Peyer's patch (tissue), 4 donors: ENCODE measurements around the gene SF3A2. TPM values are rescaled to one million over a fixed set of nuclear protein-coding genes. Genes with fewer than 3 reads are reported as not detected.
A peak's percentile ranks its signal among the peaks of the same experiment; 100 is the strongest.

Experiments used
- DNase-seq, 3 donors: peaks; one replicate each; pipeline ENCODE4 v3.0.0-alpha.2; 2017 to 2019
- H3K27ac ChIP-seq, 4 donors: fragments of 200-600 bp; sonication (generic); one replicate each; pipeline ENCODE4 v1.5.1; 2016 to 2019
- H3K27me3 ChIP-seq, 2 donors: fragments of 200-600 bp; sonication (generic); one replicate each; pipeline ENCODE4 v1.5.1; 2019
- H3K36me3 ChIP-seq, 3 donors: fragments of 200-600 bp; sonication (generic); one replicate each; pipeline ENCODE4 v1.5.1; 2016 to 2019
- H3K4me1 ChIP-seq, 4 donors: fragments of 200-600 bp; sonication (generic); one replicate each; pipeline ENCODE4 v1.5.1; 2016 to 2019
- H3K4me3 ChIP-seq, 4 donors: fragments of 200-600 bp; sonication (generic); 1 replicate in 3 of 4; 2 replicates in 1 of 4; pipeline ENCODE4 v1.5.1; 2016 to 2019; ENCODE audit warnings: mild to moderate bottlenecking in 1 of 4
- H3K9me3 ChIP-seq, 4 donors: fragments of 200-600 bp; sonication (generic); one replicate each; pipeline ENCODE4 v1.5.1; 2016 to 2019; ENCODE audit warnings: mild to moderate bottlenecking in 1 of 4
- CTCF ChIP-seq, 6 experiments: fragments of 450-650 bp in 4 of 6; fragments of 200-600 bp in 2 of 6; sonication (generic) in 1 of 6; IDR thresholded peaks; one replicate each; pipeline ENCODE4 v1.5.1; 2017 to 2019; ENCODE audit warnings: antibody characterized with exemption in 6 of 6, mild to moderate bottlenecking in 3 of 6, moderate library complexity in 1 of 6
- POLR2A ChIP-seq, 2 donors: fragments of 450-650 bp; IDR thresholded peaks; one replicate each; pipeline ENCODE4 v1.5.1; 2017; ENCODE audit warnings: antibody characterized with exemption in 2 of 2, mild to moderate bottlenecking in 2 of 2, moderate library complexity in 2 of 2
- total RNA-seq, 4 donors: library from RNA; depleted of rRNA; stranded (reverse); fragments of >200 nt; gene quantifications; one replicate each; pipeline ENCODE4 v1.1.0, GENCODE V29; 2016

The SF3A2 gene
- total RNA-seq, 4 donors from 2014 or later: 38.7 to 133 (median 72.3) TPM

- DNase-seq: peak in 2 of 3 donors; percentile 67 to 74
- Histone ChIP-seq H3K4me3 (peak overlapping the region; percentile 87 to 98 (median 92)), H3K27me3 (no peaks in the 10 kb centered on the region), H3K4me1 (peaks cover 11 to 48% (median 32%) of the 10 kb centered on the region in 4 donors), H3K9me3 (no peaks in the 10 kb centered on the region), H3K36me3 (peaks cover 0 to 19% (median 0%) of the 10 kb centered on the region in 3 donors), H3K27ac (peak overlapping the region; percentile 98 to 99 (median 98))
- TF ChIP-seq CTCF (IDR thresholded peaks at IDR 0.05) (no peak), POLR2A (IDR thresholded peaks at IDR 0.05) (no peak)
Measured at GRCh38 chr19:2270157-2270422, 33.5 kb downstream of the SF3A2 start.

GRCh38 chr19:2270423-2271233, 34.0 kb downstream of the SF3A2 start:
- Histone ChIP-seq H3K9me3 (no peaks in the 10 kb centered on the region), H3K27me3 (no peaks in the 10 kb centered on the region), H3K36me3 (peaks cover 0 to 19% (median 0%) of the 10 kb centered on the region in 3 donors), H3K4me1 (peaks cover 11 to 53% (median 34%) of the 10 kb centered on the region in 4 donors), H3K4me3 (peak overlapping the region; percentile 87 to 98 (median 92)), H3K27ac (peak overlapping the region; percentile 98 to 99 (median 98))
- no peak for TF ChIP-seq CTCF (IDR thresholded peaks at IDR 0.05)
- TF ChIP-seq POLR2A (IDR thresholded peaks at IDR 0.05): peak; percentile 47 to 69
- peak; percentile 70 to 90 (median 87) for DNase-seq

- no peak for TF ChIP-seq CTCF (IDR thresholded peaks at IDR 0.05)
- TF ChIP-seq POLR2A (IDR thresholded peaks at IDR 0.05): no peak
- H3K4me1 ChIP-seq: peaks cover 9 to 60% (median 33%) of the 10 kb centered on the region in 4 donors
- peak overlapping the region; percentile 98 to 99 (median 98) for H3K27ac ChIP-seq
- H3K4me3 ChIP-seq: peak overlapping the region; percentile 87 to 98 (median 92)
- peaks cover 0 to 19% (median 0%) of the 10 kb centered on the region in 3 donors for H3K36me3 ChIP-seq
- no peaks in the 10 kb centered on the region for H3K9me3 ChIP-seq
- H3K27me3 ChIP-seq: no peaks in the 10 kb centered on the region
- peak in 1 of 3 donors; percentile 64 for DNase-seq
Measured at GRCh38 chr19:2271234-2272103, 34.8 kb downstream of the SF3A2 start.

- H3K36me3 ChIP-seq: peaks cover 0 to 19% (median 0%) of the 10 kb centered on the region in 3 donors
- peak overlapping the region; percentile 98 to 99 (median 98) for H3K27ac ChIP-seq
- peak; percentile 95 to 100 (median 98) for TF ChIP-seq CTCF (IDR thresholded peaks at IDR 0.05)
- no peak for TF ChIP-seq POLR2A (IDR thresholded peaks at IDR 0.05)
- H3K9me3 ChIP-seq: no peaks in the 10 kb centered on the region
- peak; percentile 87 to 92 (median 89) for DNase-seq
- H3K27me3 ChIP-seq: no peaks in the 10 kb centered on the region
- peaks cover 7 to 57% (median 27%) of the 10 kb centered on the region in 4 donors for H3K4me1 ChIP-seq
- H3K4me3 ChIP-seq: peak overlapping the region in 3 of 4 donors; percentile 26 to 98 (median 93)
Measured at GRCh38 chr19:2273356-2274184, 36.9 kb downstream of the SF3A2 start.
